Measurements from ENCODE around the gene SARM1. TPM values are rescaled to one million over a fixed set of nuclear protein-coding genes. Genes with fewer than 3 reads are reported as not detected.

Gene SARM1
- total and polyA plus RNA-seq, 4 donors: 9.3 to 24.6 (median 9.8) TPM

DNA sequence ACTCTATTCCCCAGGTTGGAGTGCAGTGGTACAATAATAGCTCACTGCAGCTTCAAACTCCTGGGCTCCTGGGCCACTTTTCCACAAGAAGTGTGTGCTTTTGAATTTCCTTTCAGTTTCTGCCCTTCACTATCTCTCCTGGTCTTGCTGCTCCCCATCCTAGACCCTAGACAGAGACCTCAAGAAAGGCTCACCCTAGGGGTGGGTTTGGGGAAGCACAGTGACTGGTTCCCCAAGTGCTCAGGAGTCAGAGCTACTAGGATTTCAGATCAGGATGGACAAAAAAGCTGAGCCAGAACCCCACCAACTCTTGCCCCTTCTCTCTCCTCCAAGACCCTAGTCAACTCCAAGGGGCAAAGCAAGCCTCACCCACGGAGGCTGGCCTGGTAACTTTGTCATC, 4.9 kb upstream of the SARM1 start:
- TF ChIP-seq, protein P1, sequence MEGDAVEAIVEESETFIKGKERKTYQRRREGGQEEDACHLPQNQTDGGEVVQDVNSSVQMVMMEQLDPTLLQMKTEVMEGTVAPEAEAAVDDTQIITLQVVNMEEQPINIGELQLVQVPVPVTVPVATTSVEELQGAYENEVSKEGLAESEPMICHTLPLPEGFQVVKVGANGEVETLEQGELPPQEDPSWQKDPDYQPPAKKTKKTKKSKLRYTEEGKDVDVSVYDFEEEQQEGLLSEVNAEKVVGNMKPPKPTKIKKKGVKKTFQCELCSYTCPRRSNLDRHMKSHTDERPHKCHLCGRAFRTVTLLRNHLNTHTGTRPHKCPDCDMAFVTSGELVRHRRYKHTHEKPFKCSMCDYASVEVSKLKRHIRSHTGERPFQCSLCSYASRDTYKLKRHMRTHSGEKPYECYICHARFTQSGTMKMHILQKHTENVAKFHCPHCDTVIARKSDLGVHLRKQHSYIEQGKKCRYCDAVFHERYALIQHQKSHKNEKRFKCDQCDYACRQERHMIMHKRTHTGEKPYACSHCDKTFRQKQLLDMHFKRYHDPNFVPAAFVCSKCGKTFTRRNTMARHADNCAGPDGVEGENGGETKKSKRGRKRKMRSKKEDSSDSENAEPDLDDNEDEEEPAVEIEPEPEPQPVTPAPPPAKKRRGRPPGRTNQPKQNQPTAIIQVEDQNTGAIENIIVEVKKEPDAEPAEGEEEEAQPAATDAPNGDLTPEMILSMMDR (IDR thresholded peaks at IDR 0.05; ENCODE audit: control extremely low read depth, extremely low read depth): no peak
- Histone ChIP-seq H3K4me1 (ENCODE audit: control insufficient read depth in 5 of 5, insufficient read depth in 5 of 5, low read length in 5 of 5) (peaks cover 0 to 9% (median 0%) of the 10 kb centered on the region in 5 donors), H3K9me3 (ENCODE audit: control insufficient read depth in 4 of 4, insufficient read depth in 3 of 4, low read length in 3 of 4) (no peaks in the 10 kb centered on the region), H3K4me3 (no peak overlapping the region), H3K9ac (ENCODE audit: insufficient read depth in 1 of 2, low read length in 2 of 2) (no peak overlapping the region), H3K27ac (ENCODE audit: low read depth in 1 of 2, low read length in 1 of 2) (no peak overlapping the region), H3K36me3 (ENCODE audit: control insufficient read depth in 4 of 4, insufficient read depth in 4 of 4, low read length in 4 of 4) (peaks cover 7 to 24% (median 12%) of the 10 kb centered on the region in 4 donors), H3K27me3 (ENCODE audit: control insufficient read depth in 3 of 3, insufficient read depth in 3 of 3, low read length in 2 of 3) (no peaks in the 10 kb centered on the region)
- no peak for ATAC-seq (ENCODE audit: insufficient read depth, low FRiP score)
- no peak for DNase-seq
- 70 to 77% methylated on average over 1 of the region's 1 CpG for WGBS, 2 donors

DNA sequence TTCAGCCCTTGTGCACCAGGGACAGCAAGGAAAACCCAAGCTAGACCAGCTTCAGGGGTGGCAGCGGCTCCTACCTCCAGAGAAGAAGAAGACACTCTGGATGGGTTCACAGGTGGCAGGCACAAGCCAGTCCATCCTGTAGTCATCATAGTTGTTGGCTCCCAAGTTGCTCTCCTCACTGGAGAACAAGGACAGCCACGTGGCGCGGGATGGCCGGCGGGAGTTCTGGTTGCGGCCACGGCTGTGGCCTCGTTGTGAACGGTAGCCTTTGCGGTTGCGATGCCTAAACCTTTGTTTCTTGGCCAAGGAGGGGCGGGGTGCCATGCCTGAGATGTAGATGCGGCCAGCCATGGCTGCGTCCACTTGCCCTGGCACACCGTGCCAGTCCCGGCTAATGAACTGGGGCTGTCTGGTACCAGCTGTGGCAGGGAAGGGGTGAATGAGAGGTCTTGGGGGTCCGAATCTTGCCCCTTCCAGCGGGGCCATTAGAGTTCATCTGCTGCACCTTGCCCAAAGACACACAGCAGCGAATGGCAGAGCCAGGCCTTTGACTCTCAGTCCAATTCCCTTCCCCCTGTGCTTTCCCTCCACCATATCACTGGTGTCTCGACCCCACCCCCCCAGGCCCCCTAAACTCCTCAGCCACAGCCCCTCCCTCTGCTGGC, 3.7 kb upstream of the SARM1 start:
- TF ChIP-seq, protein P1 (IDR thresholded peaks at IDR 0.05; ENCODE audit: control extremely low read depth, extremely low read depth): no peak
- H3K4me3 ChIP-seq: no peak overlapping the region
- WGBS, 2 donors: 90 to 97% methylated on average over 21 of the region's 21 CpGs
- DNase-seq: no peak
- H3K9me3 ChIP-seq (ENCODE audit: control insufficient read depth in 4 of 4, insufficient read depth in 3 of 4, low read length in 3 of 4): no peaks in the 10 kb centered on the region
- H3K36me3 ChIP-seq (ENCODE audit: control insufficient read depth in 4 of 4, insufficient read depth in 4 of 4, low read length in 4 of 4): peaks cover 3 to 21% (median 9%) of the 10 kb centered on the region in 4 donors
- H3K4me1 ChIP-seq (ENCODE audit: control insufficient read depth in 5 of 5, insufficient read depth in 5 of 5, low read length in 5 of 5): peaks cover 0 to 15% (median 7%) of the 10 kb centered on the region in 5 donors
- no peak overlapping the region for H3K27ac ChIP-seq (ENCODE audit: low read depth in 1 of 2, low read length in 1 of 2)
- ATAC-seq (ENCODE audit: insufficient read depth, low FRiP score): no peak
- H3K9ac ChIP-seq (ENCODE audit: insufficient read depth in 1 of 2, low read length in 2 of 2): no peak overlapping the region
- no peaks in the 10 kb centered on the region for H3K27me3 ChIP-seq (ENCODE audit: control insufficient read depth in 3 of 3, insufficient read depth in 3 of 3, low read length in 2 of 3)

DNA sequence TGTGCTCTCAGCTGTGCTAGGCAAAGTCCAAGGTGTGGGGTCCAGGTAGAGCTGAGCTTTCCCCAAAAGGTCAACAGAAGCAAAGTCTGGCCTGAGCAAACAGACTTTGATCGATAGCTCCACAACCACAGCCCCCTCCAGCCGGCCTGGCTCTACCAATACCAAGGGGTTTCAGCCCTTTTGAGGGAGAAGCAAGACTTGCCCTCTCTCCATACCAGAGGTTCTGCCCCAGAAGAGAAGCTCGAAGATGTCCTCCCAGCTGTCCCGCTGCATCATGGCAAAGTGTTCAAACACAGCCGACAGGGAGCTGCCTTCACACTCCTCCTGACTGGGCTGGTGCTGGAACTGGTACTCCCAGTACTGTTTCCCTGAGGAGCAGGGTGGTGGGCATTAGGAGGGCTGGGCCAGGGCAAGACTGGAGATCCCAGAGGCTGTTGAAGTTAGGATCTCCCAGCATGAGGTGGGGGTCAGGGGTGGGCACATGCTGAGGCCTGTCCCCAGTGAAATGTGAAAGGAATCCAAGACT, 3.1 kb upstream of the SARM1 start:
- no peak overlapping the region for H3K27ac ChIP-seq (ENCODE audit: low read depth in 1 of 2, low read length in 1 of 2)
- peaks cover 0 to 21% (median 10%) of the 10 kb centered on the region in 5 donors for H3K4me1 ChIP-seq (ENCODE audit: control insufficient read depth in 5 of 5, insufficient read depth in 5 of 5, low read length in 5 of 5)
- no peaks in the 10 kb centered on the region for H3K9me3 ChIP-seq (ENCODE audit: control insufficient read depth in 4 of 4, insufficient read depth in 3 of 4, low read length in 3 of 4)
- H3K36me3 ChIP-seq (ENCODE audit: control insufficient read depth in 4 of 4, insufficient read depth in 4 of 4, low read length in 4 of 4): peaks cover 0 to 15% (median 5%) of the 10 kb centered on the region in 4 donors
- DNase-seq (no peak), ATAC-seq (ENCODE audit: insufficient read depth, low FRiP score) (no peak)
- H3K4me3 ChIP-seq: no peak overlapping the region
- H3K27me3 ChIP-seq (ENCODE audit: control insufficient read depth in 3 of 3, insufficient read depth in 3 of 3, low read length in 2 of 3): no peaks in the 10 kb centered on the region
- TF ChIP-seq, protein P1 (IDR thresholded peaks at IDR 0.05; ENCODE audit: control extremely low read depth, extremely low read depth): no peak
- no peak overlapping the region for H3K9ac ChIP-seq (ENCODE audit: insufficient read depth in 1 of 2, low read length in 2 of 2)
- WGBS, 2 donors: 79 to 94% methylated on average over 5 of the region's 5 CpGs
